ENCODE data around the gene PTPN6. TPM values are rescaled to one million over a fixed set of nuclear protein-coding genes. Genes with fewer than 3 reads are reported as not detected.

The PTPN6 gene
- total RNA-seq, 1 donor, result 0.36 TPM

DNA sequence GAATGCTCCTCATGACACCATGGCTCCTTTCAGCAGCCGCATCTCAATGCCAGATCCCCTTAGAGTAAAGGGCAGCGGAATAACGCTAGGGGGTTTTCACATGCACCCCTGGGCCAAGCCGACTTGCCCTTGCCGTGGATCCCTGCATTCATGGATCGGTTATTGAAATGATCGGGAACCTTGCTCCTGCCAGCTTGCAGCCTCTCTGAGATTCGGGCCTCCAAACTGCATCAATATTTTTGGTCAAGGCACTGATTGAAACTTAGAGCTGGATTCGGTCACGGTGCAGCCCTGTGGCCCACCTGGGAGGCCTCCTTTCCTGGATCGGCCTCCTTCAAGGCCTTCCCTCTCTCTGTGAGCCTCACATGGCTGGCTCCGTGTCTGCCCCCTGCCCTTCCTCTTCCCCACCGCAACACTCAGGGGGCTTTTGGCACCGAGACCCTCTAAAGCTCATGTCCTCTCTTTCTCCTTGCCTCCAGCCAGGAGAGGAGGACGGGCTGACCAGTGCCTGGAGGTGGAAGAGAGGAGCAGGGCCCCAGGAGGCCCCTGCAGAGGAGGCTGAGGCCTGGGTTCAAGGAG, 1.8 kb downstream of the PTPN6 start:
- H3K27me3 ChIP-seq (ENCODE audit: insufficient read depth, low read length), result no peaks in the 10 kb centered on the region
- H3K36me3 ChIP-seq (ENCODE audit: insufficient read depth, low read length), result no peaks in the 10 kb centered on the region
- no peak overlapping the region for H3K4me2 ChIP-seq (ENCODE audit: insufficient read depth, low read length)
- H3K4me3 ChIP-seq (ENCODE audit: insufficient read depth, low read length), result no peak overlapping the region
- no peaks in the 10 kb centered on the region for H3K79me2 ChIP-seq (ENCODE audit: insufficient read depth, low read length)
- DNase-seq (ENCODE audit: insufficient read length, low spot score, missing footprints), result peak; percentile 11
- TF ChIP-seq, protein P1, sequence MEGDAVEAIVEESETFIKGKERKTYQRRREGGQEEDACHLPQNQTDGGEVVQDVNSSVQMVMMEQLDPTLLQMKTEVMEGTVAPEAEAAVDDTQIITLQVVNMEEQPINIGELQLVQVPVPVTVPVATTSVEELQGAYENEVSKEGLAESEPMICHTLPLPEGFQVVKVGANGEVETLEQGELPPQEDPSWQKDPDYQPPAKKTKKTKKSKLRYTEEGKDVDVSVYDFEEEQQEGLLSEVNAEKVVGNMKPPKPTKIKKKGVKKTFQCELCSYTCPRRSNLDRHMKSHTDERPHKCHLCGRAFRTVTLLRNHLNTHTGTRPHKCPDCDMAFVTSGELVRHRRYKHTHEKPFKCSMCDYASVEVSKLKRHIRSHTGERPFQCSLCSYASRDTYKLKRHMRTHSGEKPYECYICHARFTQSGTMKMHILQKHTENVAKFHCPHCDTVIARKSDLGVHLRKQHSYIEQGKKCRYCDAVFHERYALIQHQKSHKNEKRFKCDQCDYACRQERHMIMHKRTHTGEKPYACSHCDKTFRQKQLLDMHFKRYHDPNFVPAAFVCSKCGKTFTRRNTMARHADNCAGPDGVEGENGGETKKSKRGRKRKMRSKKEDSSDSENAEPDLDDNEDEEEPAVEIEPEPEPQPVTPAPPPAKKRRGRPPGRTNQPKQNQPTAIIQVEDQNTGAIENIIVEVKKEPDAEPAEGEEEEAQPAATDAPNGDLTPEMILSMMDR (IDR thresholded peaks at IDR 0.05; ENCODE audit: extremely low read depth, low read depth, low read length), result no peak
- H2AFZ ChIP-seq (ENCODE audit: low read length), result peak overlapping the region; percentile 90
- no peaks in the 10 kb centered on the region for H4K20me1 ChIP-seq (ENCODE audit: insufficient read depth, low read length)
- H3K27ac ChIP-seq (ENCODE audit: low read depth, low read length), result no peak overlapping the region
- peaks cover 12% of the 10 kb centered on the region for H3K4me1 ChIP-seq (ENCODE audit: insufficient read depth, low read length)
- H3K9me3 ChIP-seq (ENCODE audit: low read depth, low read length), result no peaks in the 10 kb centered on the region

DNA sequence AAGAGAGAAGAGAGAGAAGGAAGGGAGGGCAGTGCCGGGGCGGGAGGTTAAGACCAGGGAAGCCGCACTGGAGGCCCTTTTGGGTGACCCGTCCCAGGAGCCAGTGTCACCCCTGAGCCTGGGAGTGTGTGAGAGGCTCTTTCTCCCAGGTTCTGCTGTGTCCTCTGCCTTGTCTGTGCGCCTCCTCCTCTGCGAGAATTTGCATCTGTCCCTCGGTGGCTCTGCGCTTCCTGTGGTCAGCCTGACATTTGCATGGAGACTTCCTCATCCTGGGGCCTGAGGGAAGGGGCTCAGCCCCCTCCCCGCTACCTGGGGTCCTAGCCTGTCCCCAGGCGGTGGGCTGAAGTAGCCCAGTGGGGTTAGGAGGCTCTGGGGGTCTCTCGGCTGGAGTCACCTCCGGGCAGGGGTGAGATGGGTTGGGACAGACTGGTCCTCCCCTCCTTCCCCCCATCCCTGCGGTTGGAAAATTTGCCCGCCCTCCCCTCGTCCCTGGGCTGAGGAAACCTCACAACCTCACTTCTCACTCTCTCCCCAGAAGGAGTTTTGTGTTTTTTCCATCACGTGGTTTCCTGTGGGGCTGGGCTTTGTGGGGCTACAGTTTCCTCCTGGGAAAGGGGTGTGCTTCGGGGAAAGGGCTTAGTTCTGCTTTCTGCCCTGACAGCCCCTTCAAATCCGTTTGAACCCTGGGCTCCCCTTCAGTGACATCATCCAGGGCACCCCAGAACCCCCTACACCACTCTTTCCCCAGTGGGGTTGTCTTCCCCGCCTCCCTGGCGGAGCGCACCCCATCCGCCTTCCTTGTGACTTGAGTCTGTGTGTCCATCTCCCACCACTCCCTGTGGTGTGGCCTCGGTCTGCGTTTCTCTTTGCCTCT, 2.5 kb downstream of the PTPN6 start:
- DNase-seq (ENCODE audit: insufficient read length, low spot score, missing footprints), result peak; percentile 96
- H3K36me3 ChIP-seq (ENCODE audit: insufficient read depth, low read length), result no peaks in the 10 kb centered on the region
- no peak overlapping the region for H3K27ac ChIP-seq (ENCODE audit: low read depth, low read length)
- peaks cover 12% of the 10 kb centered on the region for H3K4me1 ChIP-seq (ENCODE audit: insufficient read depth, low read length)
- no peaks in the 10 kb centered on the region for H3K27me3 ChIP-seq (ENCODE audit: insufficient read depth, low read length)
- H3K9me3 ChIP-seq (ENCODE audit: low read depth, low read length), result no peaks in the 10 kb centered on the region
- peak overlapping the region; percentile 56 for H3K4me3 ChIP-seq (ENCODE audit: insufficient read depth, low read length)
- H4K20me1 ChIP-seq (ENCODE audit: insufficient read depth, low read length), result no peaks in the 10 kb centered on the region
- peak overlapping the region; percentile 80 for H3K4me2 ChIP-seq (ENCODE audit: insufficient read depth, low read length)
- TF ChIP-seq, protein P1 (IDR thresholded peaks at IDR 0.05; ENCODE audit: extremely low read depth, low read depth, low read length), result no peak
- H3K79me2 ChIP-seq (ENCODE audit: insufficient read depth, low read length), result no peaks in the 10 kb centered on the region
- peak overlapping the region; percentile 90 for H2AFZ ChIP-seq (ENCODE audit: low read length)

DNA sequence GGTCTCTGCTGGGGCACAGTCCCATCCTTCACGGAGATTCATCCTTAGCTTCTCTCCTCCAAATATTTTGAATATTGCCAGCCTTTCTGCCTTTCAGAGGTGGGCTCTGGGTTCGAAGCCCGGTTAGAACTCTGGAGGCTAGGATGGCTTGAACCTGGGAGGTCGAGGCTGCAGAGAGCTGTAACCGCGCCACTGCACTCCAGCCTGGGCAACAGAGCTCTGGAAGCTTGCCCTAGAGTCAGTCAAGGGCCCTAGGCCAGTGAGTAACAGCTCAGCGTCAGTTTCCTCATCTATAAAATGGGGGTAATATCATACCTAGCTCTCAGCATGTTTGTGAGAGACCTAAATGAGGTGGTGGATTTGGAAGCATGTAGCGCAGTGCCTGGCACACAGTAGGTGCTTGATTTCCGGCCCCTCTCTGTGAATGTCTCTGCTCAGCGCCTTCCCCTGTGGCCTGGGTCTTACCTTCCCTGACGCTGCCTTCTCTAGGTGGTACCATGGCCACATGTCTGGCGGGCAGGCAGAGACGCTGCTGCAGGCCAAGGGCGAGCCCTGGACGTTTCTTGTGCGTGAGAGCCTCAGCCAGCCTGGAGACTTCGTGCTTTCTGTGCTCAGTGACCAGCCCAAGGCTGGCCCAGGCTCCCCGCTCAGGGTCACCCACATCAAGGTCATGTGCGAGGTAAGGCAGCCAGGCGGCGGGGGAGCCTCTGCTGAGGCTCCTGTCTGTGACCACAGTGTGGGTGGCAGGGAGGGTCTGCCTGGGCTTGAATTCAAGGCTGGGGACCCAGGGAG, 3.4 kb downstream of the PTPN6 start:
- TF ChIP-seq, protein P1 (IDR thresholded peaks at IDR 0.05; ENCODE audit: extremely low read depth, low read depth, low read length), result no peak
- Histone ChIP-seq H3K4me2 (ENCODE audit: insufficient read depth, low read length) (peak overlapping the region; percentile 80), H3K27ac (ENCODE audit: low read depth, low read length) (no peak overlapping the region), H3K4me1 (ENCODE audit: insufficient read depth, low read length) (peaks cover 12% of the 10 kb centered on the region), H4K20me1 (ENCODE audit: insufficient read depth, low read length) (no peaks in the 10 kb centered on the region), H3K9me3 (ENCODE audit: low read depth, low read length) (no peaks in the 10 kb centered on the region), H3K36me3 (ENCODE audit: insufficient read depth, low read length) (no peaks in the 10 kb centered on the region), H3K4me3 (ENCODE audit: insufficient read depth, low read length) (peak overlapping the region; percentile 56), H3K27me3 (ENCODE audit: insufficient read depth, low read length) (no peaks in the 10 kb centered on the region), H3K79me2 (ENCODE audit: insufficient read depth, low read length) (no peaks in the 10 kb centered on the region), H2AFZ (ENCODE audit: low read length) (peak overlapping the region; percentile 90)
- no peak for DNase-seq (ENCODE audit: insufficient read length, low spot score, missing footprints)
